ENCODE data around the gene TMEM14C. TPM values are rescaled to one million over a fixed set of nuclear protein-coding genes. Genes with fewer than 3 reads are reported as not detected.

Gene TMEM14C
- total and polyA plus RNA-seq, 2 experiments from 2014 or later, result 123 to 232 TPM

- Histone ChIP-seq H3K27me3 (ENCODE audit: insufficient read depth) (no peaks in the 10 kb centered on the region), H3K4me1 (ENCODE audit: insufficient read depth) (peaks cover 25% of the 10 kb centered on the region), H3K9me2 (ENCODE audit: insufficient read depth) (no peaks in the 10 kb centered on the region), H3K79me2 (replicated peaks; ENCODE audit: insufficient read depth) (peaks cover 27% of the 10 kb centered on the region), H3K27ac (ENCODE audit: low read depth) (peak overlapping the region; percentile 86), H3K4me2 (no peak overlapping the region), H3K36me3 (ENCODE audit: insufficient read depth) (no peaks in the 10 kb centered on the region), H3F3A (replicated peaks; ENCODE audit: low read depth) (peaks cover 8% of the 10 kb centered on the region; the same call in 1 of the 2 replicates), H4K20me1 (replicated peaks; ENCODE audit: insufficient read depth) (no peaks in the 10 kb centered on the region), H3K4me3 (no peak overlapping the region), H2AFZ (no peak overlapping the region)
- H3K27me3 Mint-ChIP-seq (ENCODE audit: insufficient read depth, low read depth, poor library complexity), result peaks cover 14% of the 10 kb centered on the region
- peak; percentile 16 for DNase-seq (ENCODE audit: low spot score)
- no peak for ATAC-seq
- no peak for TF ChIP-seq ZNF331 (CRISPR knock-in tag; IDR thresholded peaks at IDR 0.05; ENCODE audit: low read depth)
- TF ChIP-seq ETS1 (IDR thresholded peaks at IDR 0.05), result no peak
- TF ChIP-seq CTCF (conservative IDR thresholded peaks at IDR 0.05; ENCODE audit: low read depth in 2 of 2), result no peak
- TF ChIP-seq CREB1 (CRISPR knock-in tag; IDR thresholded peaks at IDR 0.05; ENCODE audit: low read depth), result no peak
- TF ChIP-seq NANOG (IDR thresholded peaks at IDR 0.05; ENCODE audit: borderline replicate concordance), result no peak
- TF ChIP-seq, protein P1, sequence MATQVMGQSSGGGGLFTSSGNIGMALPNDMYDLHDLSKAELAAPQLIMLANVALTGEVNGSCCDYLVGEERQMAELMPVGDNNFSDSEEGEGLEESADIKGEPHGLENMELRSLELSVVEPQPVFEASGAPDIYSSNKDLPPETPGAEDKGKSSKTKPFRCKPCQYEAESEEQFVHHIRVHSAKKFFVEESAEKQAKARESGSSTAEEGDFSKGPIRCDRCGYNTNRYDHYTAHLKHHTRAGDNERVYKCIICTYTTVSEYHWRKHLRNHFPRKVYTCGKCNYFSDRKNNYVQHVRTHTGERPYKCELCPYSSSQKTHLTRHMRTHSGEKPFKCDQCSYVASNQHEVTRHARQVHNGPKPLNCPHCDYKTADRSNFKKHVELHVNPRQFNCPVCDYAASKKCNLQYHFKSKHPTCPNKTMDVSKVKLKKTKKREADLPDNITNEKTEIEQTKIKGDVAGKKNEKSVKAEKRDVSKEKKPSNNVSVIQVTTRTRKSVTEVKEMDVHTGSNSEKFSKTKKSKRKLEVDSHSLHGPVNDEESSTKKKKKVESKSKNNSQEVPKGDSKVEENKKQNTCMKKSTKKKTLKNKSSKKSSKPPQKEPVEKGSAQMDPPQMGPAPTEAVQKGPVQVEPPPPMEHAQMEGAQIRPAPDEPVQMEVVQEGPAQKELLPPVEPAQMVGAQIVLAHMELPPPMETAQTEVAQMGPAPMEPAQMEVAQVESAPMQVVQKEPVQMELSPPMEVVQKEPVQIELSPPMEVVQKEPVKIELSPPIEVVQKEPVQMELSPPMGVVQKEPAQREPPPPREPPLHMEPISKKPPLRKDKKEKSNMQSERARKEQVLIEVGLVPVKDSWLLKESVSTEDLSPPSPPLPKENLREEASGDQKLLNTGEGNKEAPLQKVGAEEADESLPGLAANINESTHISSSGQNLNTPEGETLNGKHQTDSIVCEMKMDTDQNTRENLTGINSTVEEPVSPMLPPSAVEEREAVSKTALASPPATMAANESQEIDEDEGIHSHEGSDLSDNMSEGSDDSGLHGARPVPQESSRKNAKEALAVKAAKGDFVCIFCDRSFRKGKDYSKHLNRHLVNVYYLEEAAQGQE (IDR thresholded peaks at IDR 0.05; ENCODE audit: unreplicated experiment), result no peak
- TF ChIP-seq EZH2 (IDR thresholded peaks at IDR 0.05; ENCODE audit: low read depth, unreplicated experiment), result no peak
- no peak for TF ChIP-seq ZNF462 (CRISPR knock-in tag; IDR thresholded peaks at IDR 0.05)
- no peak for TF ChIP-seq POLR2AphosphoS5 (IDR thresholded peaks at IDR 0.05; ENCODE audit: low read depth)
- TF ChIP-seq EZH2phosphoT487 (IDR thresholded peaks at IDR 0.05; ENCODE audit: unreplicated experiment), result no peak
- no peak for TF ChIP-seq ZNF114 (CRISPR knock-in tag; IDR thresholded peaks at IDR 0.05)
- no peak for TF ChIP-seq STAT1 (IDR thresholded peaks at IDR 0.05; ENCODE audit: unreplicated experiment)
- no peak for TF ChIP-seq JUNB (IDR thresholded peaks at IDR 0.05; ENCODE audit: unreplicated experiment)
- H3K27ac Mint-ChIP-seq, result peak overlapping the region; percentile 68; the same call in 1 of the 2 replicates
- peaks cover 12% of the 10 kb centered on the region for H3K9me3 Mint-ChIP-seq
- H3K36me3 Mint-ChIP-seq (ENCODE audit: low read depth), result peaks cover 10% of the 10 kb centered on the region
- no peak overlapping the region for H3K4me3 Mint-ChIP-seq
- peaks cover 33% of the 10 kb centered on the region for H3K4me1 Mint-ChIP-seq
Observed at GRCh38 chr6:10690651-10691445, 32.0 kb upstream of the TMEM14C start.

Measured in GM23338 (cell line).